HG02970 (cell line): ENCODE measurements around the gene MAP2K7.

Source experiments
- ATAC-seq: cut with Tn5 transposase; IDR thresholded peaks from one replicate; pipeline ENCODE4 v1.9.1; 2021; ENCODE audit warnings: mild to moderate bottlenecking, moderate library complexity, moderate number of reproducible peaks; ENCODE audit not compliant: unreplicated experiment, low FRiP score

MAP2K7 gene

DNA sequence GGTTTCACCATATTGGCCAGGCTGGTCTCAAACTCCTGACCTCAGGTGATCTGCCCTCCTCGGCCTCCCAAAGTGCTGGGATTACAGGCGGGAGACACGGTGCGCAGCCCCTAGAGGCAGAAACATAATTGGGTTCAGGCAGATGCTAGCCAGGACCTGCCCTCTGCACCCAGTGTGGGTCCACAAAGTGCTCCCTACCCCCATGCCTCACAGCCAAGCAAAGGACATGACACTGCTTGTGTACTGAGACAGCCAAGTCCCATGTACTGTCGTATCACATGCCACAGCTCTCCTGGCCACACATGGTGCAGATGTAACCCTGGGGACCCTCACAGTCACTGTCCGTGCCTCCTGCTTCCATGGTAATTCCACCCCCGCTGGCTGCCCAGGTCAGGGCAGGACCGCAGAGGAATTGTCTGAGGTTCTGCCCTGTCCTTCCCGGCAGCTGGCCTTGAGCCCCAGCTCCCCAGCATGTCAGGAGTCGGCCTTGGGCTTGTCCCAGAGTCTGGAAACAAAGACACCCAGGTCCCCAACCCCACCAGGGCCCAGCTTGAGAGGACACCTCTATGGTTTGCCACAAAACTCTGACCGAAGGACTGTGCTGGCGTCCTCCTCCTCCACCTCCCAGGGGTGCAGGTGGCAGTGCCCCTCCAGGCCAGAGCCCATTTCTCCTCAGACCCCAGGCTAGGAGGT lies 37.1 kb upstream of the MAP2K7 start:
- ATAC-seq, result no peak

DNA sequence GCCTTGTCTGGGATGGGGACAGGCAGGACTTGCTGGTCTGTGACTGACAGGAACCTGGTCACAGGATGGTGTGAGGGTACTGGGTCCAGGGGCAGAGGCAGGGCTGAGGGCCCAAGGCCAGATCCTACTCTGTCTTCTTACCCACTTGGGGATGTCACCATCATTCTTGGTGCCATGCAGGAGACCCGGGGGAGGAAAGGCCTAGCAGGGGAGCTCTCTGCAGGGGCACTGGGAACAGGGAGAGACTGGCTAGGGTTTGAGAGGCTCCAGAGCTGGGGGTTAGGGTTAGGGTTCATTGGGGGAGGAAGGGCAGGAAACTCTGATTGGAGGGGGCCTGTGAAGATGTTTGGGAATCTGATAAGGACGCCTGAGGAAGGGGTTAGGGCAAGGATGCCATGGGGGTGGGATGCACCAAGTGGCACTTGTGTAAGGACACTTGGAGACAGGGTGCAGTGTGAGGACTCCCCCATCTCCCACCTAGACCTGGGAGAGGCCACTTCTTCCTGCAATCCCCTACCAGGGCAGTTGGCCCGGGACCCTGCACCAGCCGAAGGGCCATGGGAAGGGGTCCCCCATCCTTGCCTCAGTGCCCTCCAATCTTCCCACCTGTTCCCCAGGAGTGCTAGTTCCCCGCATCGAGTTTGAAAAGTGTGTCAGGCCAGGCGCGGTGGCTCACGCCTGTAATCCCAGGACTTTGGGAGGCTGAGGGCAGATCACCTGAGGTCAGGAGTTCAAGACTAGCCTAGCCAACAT lies 36.4 kb upstream of the MAP2K7 start:
- ATAC-seq, result no peak

DNA sequence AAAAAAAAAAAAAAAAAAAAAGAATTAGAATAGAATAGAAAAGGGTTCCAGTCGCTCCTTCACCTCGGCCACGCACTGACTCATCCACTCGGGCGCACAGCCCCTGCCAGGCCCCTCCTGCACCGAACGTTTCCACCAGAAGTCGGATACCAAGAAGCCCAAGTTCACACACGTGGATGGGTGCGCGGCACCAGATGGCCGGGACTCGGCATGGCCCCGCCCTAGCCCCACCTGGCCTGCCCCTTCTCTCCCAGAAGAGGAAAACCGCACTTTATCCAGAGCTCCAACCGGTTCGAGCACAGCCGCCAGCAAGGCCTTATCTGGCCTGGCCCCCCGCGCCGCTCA lies 35.4 kb upstream of the MAP2K7 start:
- ATAC-seq, result no peak

DNA sequence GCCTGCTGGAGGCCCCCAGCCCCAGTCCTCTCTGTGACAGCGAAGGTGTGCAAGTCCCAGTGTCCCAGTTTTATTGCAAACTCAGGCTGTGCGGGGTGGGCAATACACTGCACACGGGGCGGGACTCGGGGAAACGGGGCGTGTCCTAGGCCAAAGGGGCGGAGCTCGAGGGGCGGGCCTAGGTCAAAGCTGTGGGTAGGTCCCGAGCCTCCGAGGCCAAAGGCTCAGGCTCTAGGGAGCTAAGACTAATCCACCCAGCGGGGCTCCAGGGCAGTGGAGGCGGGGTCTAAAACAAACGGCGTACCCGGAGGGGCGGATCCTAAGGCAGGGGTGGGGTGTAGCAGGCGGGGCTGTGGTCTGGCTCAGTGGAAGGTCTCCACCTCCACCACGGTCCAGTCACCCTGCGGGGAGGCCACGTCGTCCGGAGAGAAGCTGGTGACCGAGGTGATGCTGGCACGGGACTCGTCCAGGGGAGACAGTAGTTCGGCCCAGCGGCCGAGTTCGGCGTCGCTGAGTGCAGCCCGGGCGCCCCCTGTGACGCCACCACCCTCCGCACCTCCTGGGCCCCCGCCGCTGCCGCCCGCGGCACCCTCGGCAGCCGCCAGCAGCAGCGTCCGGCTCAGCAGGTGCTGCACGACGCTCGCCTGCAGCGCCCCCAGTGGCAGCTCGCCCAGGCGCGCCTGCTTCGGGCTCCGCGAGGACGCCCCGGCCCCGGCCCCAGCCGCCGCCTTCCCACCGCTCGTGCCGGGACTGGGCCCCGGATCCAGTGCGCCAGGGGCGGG lies 34.8 kb upstream of the MAP2K7 start:
- ATAC-seq, result peak; percentile 59

DNA sequence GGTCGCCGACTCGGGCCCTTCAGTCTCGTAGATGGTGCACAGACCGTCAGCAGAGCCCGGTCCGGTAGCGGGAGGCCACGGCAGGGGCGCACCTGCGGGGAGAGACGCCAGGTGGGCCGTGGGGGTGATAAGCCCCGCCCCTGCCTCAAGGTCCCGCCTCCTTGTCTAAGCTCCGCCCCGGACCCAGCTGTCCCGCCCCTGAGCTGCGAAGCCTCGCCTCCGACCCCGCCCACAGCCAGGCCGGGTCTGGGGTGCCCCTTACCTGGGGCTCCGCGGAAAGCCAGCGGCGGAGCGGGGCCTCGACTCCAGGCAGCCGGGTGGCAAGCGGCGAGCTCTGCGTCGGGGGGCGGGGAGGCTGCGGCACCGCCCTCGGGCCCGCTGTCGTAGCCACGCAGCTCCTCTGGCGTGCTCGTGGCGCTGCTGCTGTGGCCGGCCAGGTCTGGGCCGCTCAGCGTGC lies 34.2 kb upstream of the MAP2K7 start:
- ATAC-seq, result peak; percentile 42

DNA sequence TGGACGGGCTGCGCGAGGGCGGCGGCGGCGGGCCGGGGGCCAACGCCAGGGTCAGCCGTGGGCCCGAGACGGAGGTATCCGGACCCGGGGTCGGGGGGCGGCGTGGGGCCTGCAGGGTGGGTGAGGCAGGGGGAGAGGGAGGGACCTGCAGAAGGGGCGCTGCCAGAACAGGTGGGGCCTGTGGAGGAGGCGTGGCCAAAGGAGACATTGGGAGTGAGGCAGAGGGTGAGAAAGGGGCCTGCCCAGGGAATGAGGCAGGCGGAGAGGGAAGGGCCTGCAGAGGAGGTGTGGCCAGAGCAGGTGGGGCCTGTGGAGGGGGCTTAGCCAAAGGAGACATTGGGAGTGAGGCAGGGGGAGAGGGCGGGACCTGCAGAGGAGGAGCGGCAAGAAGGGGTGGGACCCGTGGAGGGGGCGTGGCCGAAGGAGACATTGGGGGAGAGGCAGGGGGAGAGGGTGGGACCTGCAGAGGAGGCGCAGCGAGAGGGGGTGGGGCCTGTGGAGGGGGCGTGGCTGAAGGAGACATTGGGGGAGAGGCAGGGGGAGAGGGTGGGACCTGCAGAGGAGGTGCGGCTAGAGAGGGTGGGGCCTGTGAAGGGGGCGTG lies 33.7 kb upstream of the MAP2K7 start:
- no peak for ATAC-seq

DNA sequence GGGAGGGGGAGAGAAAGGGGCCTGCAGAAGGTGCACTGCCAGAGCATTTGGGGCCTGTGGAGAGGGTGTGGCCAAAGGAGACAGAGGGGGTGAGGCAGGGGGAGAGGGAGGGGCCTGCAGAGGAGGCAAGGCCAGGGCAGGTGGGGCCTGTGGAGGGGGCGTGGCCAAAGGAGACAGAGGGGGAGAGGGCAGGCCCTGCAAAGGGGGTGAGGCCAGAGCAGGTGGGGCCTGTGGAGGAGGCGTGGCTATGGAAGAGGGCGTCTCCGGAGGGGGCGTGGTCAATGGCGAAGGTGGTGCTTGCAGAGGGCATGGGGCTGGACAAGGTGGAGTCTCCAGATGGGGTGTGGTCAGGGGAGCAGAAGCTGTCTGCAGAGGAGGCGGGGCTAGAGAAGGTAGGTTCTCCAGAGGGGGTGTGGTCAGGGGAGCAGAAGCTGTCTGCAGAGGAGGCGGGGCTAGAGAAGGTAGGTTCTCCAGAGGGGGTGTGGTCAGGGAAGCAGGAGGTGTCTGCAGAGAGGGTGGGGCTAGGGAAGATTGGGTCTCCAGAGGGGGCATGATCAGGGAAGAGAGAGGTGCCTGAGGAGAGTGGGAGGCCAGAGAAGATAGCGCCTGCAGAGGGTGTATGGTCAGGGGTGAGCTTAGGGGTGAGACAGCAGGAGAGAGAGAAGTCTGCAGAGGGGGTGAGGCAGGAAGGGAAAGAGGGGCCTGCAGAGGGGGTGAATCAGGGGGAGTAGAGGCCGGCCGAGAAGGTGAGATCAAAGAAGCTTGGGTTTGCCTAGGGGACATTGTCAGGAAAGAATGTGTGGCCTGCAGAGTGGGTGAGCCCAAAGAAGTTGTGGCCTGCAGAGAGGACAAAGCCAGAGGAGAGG lies 32.9 kb upstream of the MAP2K7 start:
- ATAC-seq, result no peak

DNA sequence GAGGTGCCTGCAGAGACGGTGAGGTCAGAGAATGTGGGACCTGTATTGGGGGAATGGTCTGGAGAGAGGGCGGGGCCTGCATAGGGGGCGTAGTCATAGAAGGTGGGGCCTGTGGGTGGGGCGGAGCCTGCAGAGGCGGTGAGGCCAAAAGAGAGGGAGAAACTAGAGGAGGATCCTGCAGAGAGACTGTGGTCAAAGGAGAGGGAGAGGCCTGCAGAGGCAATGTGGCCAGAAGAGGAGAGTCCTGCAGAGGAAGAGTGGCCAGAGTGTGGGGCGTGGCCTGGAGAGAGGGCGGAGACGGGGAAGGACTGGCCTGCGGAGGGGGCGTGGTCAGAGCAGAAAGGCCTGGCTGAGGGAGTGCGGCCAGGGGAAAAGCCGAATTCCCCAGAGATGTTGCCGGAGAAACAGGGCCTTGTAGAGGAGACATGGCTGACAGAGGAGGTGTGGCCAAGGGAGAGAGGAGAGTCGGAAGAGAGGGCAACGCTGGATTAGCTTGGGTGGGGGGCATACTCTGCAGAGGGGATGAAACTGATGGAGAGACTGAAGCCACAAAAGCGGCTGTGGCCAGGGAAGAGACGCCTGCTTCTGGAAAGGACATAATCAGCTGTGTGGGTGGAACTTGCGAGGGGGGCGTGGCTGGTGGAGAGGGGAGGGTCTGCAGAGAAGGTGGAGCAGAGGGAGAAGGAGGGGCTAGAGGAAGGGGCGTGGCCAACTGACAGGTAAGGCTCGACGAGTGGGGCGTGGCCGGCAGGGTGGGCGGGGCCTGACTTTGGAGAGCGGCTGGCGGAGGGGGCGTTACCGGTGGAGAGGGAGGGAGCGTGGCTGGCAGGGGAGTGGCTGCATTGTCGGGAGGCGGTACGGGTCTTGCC lies 32.0 kb upstream of the MAP2K7 start:
- ATAC-seq, result no peak

DNA sequence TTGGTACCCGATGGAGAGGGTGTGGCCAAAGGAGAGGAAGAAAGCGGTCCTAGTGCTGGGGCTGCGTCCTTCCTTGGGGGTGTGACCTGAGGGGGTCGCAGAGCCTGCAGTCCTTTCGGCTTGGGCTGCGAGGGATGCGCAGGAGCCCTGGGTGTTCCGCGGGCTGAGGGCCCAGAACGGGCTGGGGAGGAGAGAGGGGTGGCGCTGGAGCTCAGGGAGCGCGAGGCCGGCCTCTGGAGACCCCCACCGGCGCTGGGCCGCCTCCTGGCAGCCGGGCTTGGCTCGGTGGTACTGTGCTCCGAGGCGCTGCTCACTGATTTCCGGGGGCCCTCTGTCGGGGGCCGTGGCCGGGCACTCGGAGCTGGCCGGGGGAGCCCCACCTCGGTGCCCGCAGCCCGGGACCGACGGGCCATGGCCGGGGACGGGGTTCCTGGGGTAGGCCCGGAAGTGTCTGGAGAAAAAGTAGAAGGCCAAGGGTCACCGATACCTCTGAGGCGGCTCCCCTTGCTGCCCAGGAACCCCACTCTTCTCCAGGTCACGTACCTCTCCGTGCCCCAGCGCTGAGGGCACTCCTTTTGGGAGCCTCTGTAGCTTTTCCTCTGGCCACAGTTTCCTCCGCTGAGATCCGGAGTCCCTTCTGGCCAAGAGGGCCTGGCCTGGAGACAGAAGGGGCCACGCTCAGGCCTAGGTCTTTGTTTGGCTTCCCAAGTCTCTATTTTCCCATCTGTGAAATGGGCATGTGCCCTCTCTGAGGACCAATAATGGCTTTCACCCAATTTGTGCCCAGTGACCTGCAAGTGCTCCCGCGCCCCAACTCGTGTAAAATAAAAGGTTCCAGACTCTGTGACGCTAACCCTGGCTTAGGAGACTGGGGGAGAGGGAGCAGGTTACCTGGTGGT lies 31.1 kb upstream of the MAP2K7 start:
- ATAC-seq, result no peak

DNA sequence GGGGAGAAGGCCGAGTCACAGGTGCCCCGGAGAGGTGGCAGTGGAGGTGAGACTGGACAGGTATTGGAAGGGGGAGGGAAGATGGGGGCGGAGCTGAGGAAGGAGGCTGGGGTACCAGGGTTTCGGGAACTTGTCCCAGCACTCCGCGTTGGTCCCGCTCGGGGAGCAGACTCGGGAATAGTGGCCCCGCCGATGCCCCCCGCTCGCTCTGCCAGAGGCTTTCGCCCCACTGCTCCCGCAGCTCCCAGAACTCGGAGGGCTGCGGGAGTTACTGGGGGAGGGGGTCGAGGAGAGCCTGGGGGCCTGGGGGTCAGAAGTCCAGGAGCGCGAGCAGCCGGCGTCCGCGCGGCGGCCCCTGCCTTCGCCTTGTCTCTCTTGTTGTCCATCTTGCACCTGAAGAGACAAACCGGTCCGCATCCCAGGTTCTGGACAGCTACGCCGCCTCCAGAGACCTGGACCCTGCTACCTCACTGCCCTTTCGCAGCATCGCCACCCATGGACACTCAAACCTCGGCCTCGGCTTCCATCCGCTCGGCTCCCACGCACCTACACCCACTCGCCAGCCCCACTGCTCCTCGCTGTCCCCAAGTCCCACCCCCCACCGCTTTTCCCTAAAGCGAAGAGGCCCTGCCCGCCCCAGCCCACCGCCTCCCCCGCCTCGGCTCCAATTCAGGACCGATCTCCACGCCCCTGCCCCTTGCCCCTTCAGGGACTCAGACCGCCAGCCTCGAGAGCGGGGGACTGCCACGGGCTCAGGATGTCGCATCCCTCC lies 30.2 kb upstream of the MAP2K7 start:
- no peak for ATAC-seq

DNA sequence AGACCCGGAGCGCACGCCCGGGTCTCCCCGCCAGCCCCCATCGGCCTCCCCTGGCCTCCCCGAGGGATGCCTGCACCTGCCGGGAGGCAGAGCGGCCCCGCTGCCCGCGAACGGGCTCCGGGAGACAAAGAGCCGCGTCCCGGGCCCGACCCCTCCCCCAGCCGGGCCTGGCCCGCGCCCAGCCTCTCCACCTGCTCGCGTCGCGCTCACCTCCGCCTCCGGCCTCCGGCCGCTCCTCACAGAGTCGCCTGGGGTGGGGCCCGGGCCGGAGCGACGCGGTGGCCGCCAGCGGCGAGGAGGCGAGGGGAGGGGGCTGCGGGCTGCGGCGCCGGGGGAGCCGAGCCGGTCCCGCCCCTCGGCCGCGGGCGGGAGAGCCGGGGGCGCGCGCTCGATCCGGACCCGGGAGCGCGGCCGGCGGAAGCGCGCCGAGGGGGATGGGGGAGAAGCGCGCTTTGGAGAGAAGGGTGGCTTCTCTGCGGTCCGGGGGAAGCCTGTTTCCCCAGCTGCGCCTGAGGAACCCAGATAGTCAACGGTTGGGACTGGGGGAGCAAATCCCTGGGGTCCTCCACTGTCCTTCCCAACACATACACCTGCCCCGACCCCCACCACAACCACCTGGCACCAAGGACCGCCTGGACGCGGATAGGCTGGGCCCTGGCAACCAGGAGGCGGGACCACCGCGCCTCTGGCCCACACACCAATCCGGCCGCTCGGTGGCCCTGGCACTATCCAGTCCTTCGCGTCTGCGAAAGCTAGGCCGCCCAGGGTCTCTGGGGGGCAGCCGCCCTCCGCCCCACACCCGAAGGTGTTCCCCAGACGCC lies 29.4 kb upstream of the MAP2K7 start, which contains the start of gene PRR36:
TSS of gene PRR36 (minus strand) at position 315 of the 821 bp plus-strand sequence. CDS start 701 bp downstream, outside the sequence.
- ATAC-seq, result no peak

DNA sequence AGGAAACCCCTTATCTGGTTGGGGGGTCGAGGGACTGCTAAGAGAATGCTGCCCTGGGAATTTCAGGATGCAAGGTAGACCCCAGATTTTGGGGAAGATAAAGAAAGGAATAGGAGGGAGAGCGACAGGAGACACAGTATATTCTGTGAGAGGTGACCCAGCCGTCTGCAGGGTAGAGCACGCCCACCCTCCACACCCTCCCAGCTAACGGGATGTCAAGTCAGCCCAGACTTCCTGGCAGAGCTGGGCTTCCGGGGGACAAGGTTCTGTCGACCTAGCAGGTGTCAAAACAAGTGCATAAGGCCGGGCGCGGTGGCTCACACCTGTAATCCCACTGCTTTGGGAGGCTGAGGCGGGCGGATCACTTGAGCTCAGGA lies 28.8 kb upstream of the MAP2K7 start:
- no peak for ATAC-seq

DNA sequence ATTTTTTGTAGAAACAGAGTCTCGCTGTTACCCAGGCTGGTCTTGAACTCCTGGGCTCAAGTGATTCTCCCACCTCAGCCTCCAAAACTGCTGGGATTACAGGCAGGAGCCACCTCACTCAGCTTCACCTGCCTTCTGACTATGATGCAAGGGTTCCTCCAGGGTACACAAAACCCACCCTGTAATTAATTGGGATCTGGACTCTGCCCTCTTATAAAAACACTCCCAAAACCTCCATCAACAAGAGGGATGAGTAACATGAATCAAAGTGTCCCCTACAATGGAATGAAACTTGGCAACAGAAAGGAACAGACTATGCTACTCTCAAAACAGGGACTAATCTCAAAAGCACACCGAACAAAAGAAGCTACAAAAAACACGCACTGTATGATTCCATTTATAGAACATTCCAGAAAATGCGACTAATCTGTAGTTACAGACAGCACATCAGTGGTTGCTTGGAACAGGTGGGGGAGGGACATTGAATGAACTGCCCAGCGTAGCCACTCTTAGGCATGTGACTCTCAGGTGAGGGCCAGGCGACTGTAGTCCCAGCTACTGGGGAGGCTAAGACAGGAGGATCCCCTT lies 26.3 kb upstream of the MAP2K7 start:
- ATAC-seq, result no peak

DNA sequence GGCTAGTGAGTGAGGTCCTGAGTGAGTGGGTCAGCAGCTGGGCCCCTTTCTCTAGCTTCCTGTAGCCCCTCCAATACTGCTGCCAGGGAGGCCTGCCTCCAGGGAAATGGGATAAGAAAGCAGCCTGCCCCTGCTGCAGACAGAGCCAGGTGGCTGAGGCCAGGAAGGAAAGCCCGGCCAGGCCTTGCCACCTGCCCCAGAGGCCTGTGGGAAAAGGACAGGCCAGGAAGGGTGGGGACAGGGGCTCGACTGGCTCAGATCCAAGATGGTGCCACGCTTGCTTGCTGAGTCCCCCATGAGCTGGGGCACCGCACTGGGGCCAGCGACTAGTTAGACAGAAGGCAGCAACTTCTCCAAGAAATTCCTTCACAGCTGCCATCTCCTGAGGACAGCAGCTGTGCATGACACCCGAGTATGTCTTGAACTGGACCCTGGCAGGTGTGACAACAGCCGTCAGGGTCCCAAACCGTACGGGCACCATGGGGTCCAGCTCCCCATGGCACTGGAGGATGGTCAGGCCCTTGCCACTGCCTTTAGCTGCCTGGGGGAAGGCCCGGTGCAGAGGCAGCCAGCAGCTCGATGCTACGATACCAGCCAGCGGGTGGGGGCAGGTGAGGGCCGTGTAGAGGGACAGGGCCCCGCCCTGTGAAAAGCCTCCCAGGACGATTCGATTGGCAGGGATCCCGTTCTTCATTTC lies 24.4 kb upstream of the MAP2K7 start:
- no peak for ATAC-seq

DNA sequence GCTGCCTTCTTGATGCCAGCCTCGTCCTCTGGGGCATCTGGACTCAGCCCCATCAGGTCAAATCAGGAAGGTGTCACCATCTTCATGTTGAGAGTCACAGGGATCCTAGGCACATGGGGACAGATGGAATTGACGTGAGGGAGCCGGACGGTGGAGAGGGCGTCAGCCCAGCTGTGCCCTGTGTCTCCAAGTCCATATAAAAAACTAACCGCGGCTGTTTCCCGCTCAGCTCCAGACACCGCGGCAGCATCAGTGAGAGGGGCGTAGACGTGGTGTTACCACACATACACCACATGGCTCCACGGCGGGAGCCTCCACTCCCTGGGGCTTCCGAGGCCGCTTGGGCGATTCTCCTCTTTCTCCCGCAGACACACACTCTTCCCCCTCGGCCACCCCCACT lies 23.8 kb upstream of the MAP2K7 start:
- ATAC-seq, result no peak

DNA sequence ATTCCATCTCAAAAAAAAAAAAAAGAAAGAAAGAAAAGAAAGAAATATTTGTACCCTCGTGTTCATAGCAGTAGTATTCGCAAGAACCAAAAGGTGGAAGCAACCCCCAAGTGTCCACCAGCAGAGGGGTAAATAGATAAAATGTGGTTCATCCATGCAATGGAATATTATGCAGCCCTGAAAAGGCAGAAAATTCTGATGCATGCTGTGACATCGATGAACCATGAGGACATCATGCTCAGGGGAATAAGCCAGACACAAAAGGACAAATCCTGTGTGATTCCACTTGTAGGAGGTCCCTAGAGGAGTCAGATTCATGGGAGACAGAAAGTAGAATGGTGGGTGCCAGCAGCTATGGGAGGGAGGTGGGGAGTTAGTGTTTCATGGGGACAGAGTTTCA lies 21.8 kb upstream of the MAP2K7 start:
- no peak for ATAC-seq
